OCI-LY7 (cell line): ENCODE measurements around the gene UBE2D1. TPM values are rescaled to one million over a fixed set of nuclear protein-coding genes. Genes with fewer than 3 reads are reported as not detected.

Experiments used
- BruUV-seq: library from RNA; stranded (reverse); fragments of 400-500 nt; replicated peaks from 2 replicates; lab custom pipeline; 2021; lab: Mats Ljungman, UMichigan
- CTCF ChIA-PET: fragments of 300-600 bp; sonication (Branson Sonifier 250); formaldehyde crosslinking; loops from one replicate; lab custom pipeline; 2022; ENCODE audit warnings: antibody characterized with exemption; ENCODE audit not compliant: unreplicated experiment; lab: Charles Lee
- POLR2A ChIA-PET: fragments of 300-600 bp; sonication (Branson Sonifier 250); formaldehyde crosslinking; loops from one replicate; lab custom pipeline; 2022; ENCODE audit warnings: antibody characterized with exemption; lab: Charles Lee
- DNase-seq: peaks from one replicate; pipeline ENCODE4 v3.0.0-alpha.2; 2015; ENCODE audit warnings: low spot score
- H2AFZ ChIP-seq: fragments of 200-600 bp; sonication (generic), shearing (Covaris generic); 2 replicates; pipeline ENCODE4 v1.6.1; 2014; ENCODE audit warnings: mild to moderate bottlenecking, antibody characterized with exemption, low read length, moderate library complexity
- H3K27ac ChIP-seq: fragments of 200-600 bp; sonication (generic); 2 replicates; pipeline ENCODE4 v1.5.1; 2014; ENCODE audit warnings: mixed run types, low read depth, mild to moderate bottlenecking, moderate library complexity, low read length, inconsistent platforms; ENCODE audit not compliant: poor library complexity, severe bottlenecking
- H3K36me3 ChIP-seq: fragments of 200-600 bp; sonication (generic); 2 replicates; pipeline ENCODE4 v1.6.1; 2014; ENCODE audit warnings: mild to moderate bottlenecking, antibody characterized with exemption, low read length, moderate library complexity, mixed read lengths; ENCODE audit not compliant: insufficient read depth
- H3K4me1 ChIP-seq: fragments of 200-600 bp; sonication (generic); 2 replicates; pipeline ENCODE4 v1.5.1; 2014; ENCODE audit warnings: mild to moderate bottlenecking, low read length; ENCODE audit not compliant: insufficient read depth, poor library complexity, severe bottlenecking
- H3K4me2 ChIP-seq: fragments of 200-600 bp; sonication (generic); 2 replicates; pipeline ENCODE4 v1.6.1; 2014; ENCODE audit warnings: mild to moderate bottlenecking, low read length
- H3K4me3 ChIP-seq: fragments of 200-600 bp; sonication (generic); 2 replicates; pipeline ENCODE4 v1.5.1; 2014; ENCODE audit warnings: mild to moderate bottlenecking, low read depth, low read length; ENCODE audit not compliant: poor library complexity, severe bottlenecking
- H3K79me2 ChIP-seq: fragments of 200-600 bp; sonication (generic); 2 replicates; pipeline ENCODE4 v1.6.1; 2016; ENCODE audit warnings: low read depth, mild to moderate bottlenecking, low read length, moderate library complexity, mixed read lengths; ENCODE audit not compliant: insufficient read depth
- H3K9me2 ChIP-seq: fragments of 200-600 bp; sonication (generic); 2 replicates; pipeline ENCODE4 v1.6.1; 2016; ENCODE audit warnings: mild to moderate bottlenecking, low read length, mixed read lengths; ENCODE audit not compliant: insufficient read depth
- H3K9me3 ChIP-seq: fragments of 200-600 bp; sonication (generic); 2 replicates; pipeline ENCODE4 v1.6.1; 2014; ENCODE audit warnings: mild to moderate bottlenecking, mixed run types, low read length, mixed read lengths
- H4K20me1 ChIP-seq: fragments of 200-600 bp; sonication (generic); 2 replicates; pipeline ENCODE4 v1.6.1; 2014; ENCODE audit warnings: mild to moderate bottlenecking, antibody characterized with exemption, low read length, moderate library complexity, mixed read lengths; ENCODE audit not compliant: insufficient read depth
- CTCF ChIP-seq: fragments of 200-600 bp; sonication (generic); conservative IDR thresholded peaks from 2 replicates; pipeline ENCODE4 v1.5.1; 2014; ENCODE audit warnings: mild to moderate bottlenecking, antibody characterized with exemption, low read length, moderate library complexity, mixed read lengths
- EZH2phosphoT487 ChIP-seq: fragments of 200-600 bp; sonication (generic); IDR thresholded peaks from 2 replicates; pipeline ENCODE4 v1.6.1; 2018; ENCODE audit warnings: low read depth, borderline replicate concordance, mild to moderate bottlenecking, mixed run types, antibody characterized with exemption, low read length, moderate library complexity, mixed read lengths
- intact Hi-C: fragments of 100-400 bp; cut with micrococcal nuclease; formaldehyde crosslinking; loops from one replicate; pipeline ENCODE4 v1.10.0; 2022; ENCODE audit not compliant: unreplicated experiment
- total RNA-seq, 2 experiments: library from RNA; depleted of rRNA in 1 of 2; stranded (reverse); fragments of >200 nt in 1 of 2; shearing (Covaris generic) in 1 of 2; gene quantifications; 2 replicates each; pipeline ENCODE4 v1.2.3, GENCODE V29; 2014 to 2022

UBE2D1 gene
- total RNA-seq, 2 experiments from 2014 or later, result 6.8 to 10.0 TPM

- no peak overlapping the region for H3K27ac ChIP-seq
- H4K20me1 ChIP-seq, result peaks cover 6% of the 10 kb centered on the region; the same call in 1 of the 2 replicates
- CTCF ChIA-PET, result no interaction called here
- peaks cover 15% of the 10 kb centered on the region; the same call in 1 of the 2 replicates for H3K79me2 ChIP-seq
- TF ChIP-seq CTCF (no peak), EZH2phosphoT487 (no peak)
- no peak for DNase-seq
- no peak overlapping the region for H3K4me3 ChIP-seq
- POLR2A ChIA-PET, result interaction anchor here (0.9 to 1.2 kb wide), 4 partner anchors 9 to 128 kb away, joined by 3 to 5 read pairs (median 3); no protein-coding TSS in a partner anchor
- no peak overlapping the region for H3K4me2 ChIP-seq
- no peaks in the 10 kb centered on the region for H3K36me3 ChIP-seq
- no peak overlapping the region for H2AFZ ChIP-seq
- H3K9me3 ChIP-seq, result no peaks in the 10 kb centered on the region
- no peaks in the 10 kb centered on the region for H3K9me2 ChIP-seq
- no peaks in the 10 kb centered on the region for H3K4me1 ChIP-seq
- no TSS peak for BruUV-seq
- intact Hi-C loops, result no loop called here
These were observed 6.6 kb downstream of the UBE2D1 start for GRCh38 chr10:58341422-58341821.

- no peak for DNase-seq
- Histone ChIP-seq H3K27ac (no peak overlapping the region), H3K4me3 (no peak overlapping the region), H3K9me2 (no peaks in the 10 kb centered on the region), H3K36me3 (no peaks in the 10 kb centered on the region), H4K20me1 (peaks cover 6% of the 10 kb centered on the region; the same call in 1 of the 2 replicates), H3K4me1 (no peaks in the 10 kb centered on the region), H3K9me3 (no peaks in the 10 kb centered on the region), H3K79me2 (peaks cover 13% of the 10 kb centered on the region; the same call in 1 of the 2 replicates), H2AFZ (no peak overlapping the region), H3K4me2 (no peak overlapping the region)
- no TSS peak for BruUV-seq
- CTCF ChIA-PET, result no interaction called here
- POLR2A ChIA-PET, result interaction anchor here (0.7 to 1.2 kb wide), 3 partner anchors 12 to 128 kb away, joined by 3 to 5 read pairs (median 4); no protein-coding TSS in a partner anchor
- TF ChIP-seq EZH2phosphoT487 (no peak), CTCF (no peak)
- intact Hi-C loops, result no loop called here
These were observed 7.1 kb downstream of the UBE2D1 start for GRCh38 chr10:58341947-58342346.

GRCh38 chr10:58347967-58348366 lies 13.2 kb downstream of the UBE2D1 start:
- DNase-seq, result no peak
- CTCF ChIA-PET, result no interaction called here
- POLR2A ChIA-PET, result interaction anchor here (0.9 to 1.2 kb wide), 2 partner anchors 13 to 53 kb away, joined by 3 to 4 read pairs; no protein-coding TSS in a partner anchor
- H3K4me1 ChIP-seq, result no peaks in the 10 kb centered on the region
- H3K9me3 ChIP-seq, result no peaks in the 10 kb centered on the region
- H3K79me2 ChIP-seq, result peaks cover 3% of the 10 kb centered on the region; the same call in 1 of the 2 replicates
- no TSS peak for BruUV-seq
- no peak overlapping the region for H3K4me2 ChIP-seq
- no peak overlapping the region for H3K27ac ChIP-seq
- no peaks in the 10 kb centered on the region for H3K9me2 ChIP-seq
- intact Hi-C loops, result no loop called here
- H3K4me3 ChIP-seq, result no peak overlapping the region
- H4K20me1 ChIP-seq, result peaks cover 12% of the 10 kb centered on the region; the same call in 1 of the 2 replicates
- no peak for TF ChIP-seq CTCF
- TF ChIP-seq EZH2phosphoT487, result no peak
- no peak overlapping the region for H2AFZ ChIP-seq
- H3K36me3 ChIP-seq, result no peaks in the 10 kb centered on the region
